ENCODE measurements around the gene NFE2L2.

GRCh38 chr2:177303939-177304338, 39.4 kb upstream of the NFE2L2 start:
- peak in 1 of 2 donors; percentile 15 for TF ChIP-seq CTCF (conservative IDR thresholded peaks at IDR 0.05 in 1 of 2, IDR thresholded peaks at IDR 0.05 in 1 of 2; ENCODE audit: extremely low read depth in 1 of 2, insufficient read depth in 1 of 2, low read depth in 1 of 2, low read length in 2 of 2)
- TF ChIP-seq EZH2 (IDR thresholded peaks at IDR 0.05; ENCODE audit: borderline replicate concordance, low read length): no peak

Data from mammary epithelial cell (primary cell).